Raji (cell line): ENCODE measurements around the gene STAM.

ENCODE experiments used
- POLR2A ChIP-seq: IDR thresholded peaks from 2 replicates; pipeline ENCODE4 v1.6.1; 2011; ENCODE audit warnings: low read depth, low read length, control low read depth; ENCODE audit not compliant: insufficient read depth

The STAM gene

GRCh38 chr10:17643339-17643754 is 604 bp upstream of the STAM start:
- no peak for TF ChIP-seq POLR2A

- TF ChIP-seq POLR2A: no peak
These were observed 563 bp downstream of the STAM start for GRCh38 chr10:17644485-17644943.

- no peak for TF ChIP-seq POLR2A
These were observed 1.8 kb downstream of the STAM start for GRCh38 chr10:17645621-17646345.

- TF ChIP-seq POLR2A: no peak
These were observed 3.4 kb downstream of the STAM start for GRCh38 chr10:17647326-17647725.

GRCh38 chr10:17648243-17649035 is 4.5 kb downstream of the STAM start:
- TF ChIP-seq POLR2A: no peak

- TF ChIP-seq POLR2A: no peak
These were observed 5.1 kb downstream of the STAM start for GRCh38 chr10:17649052-17649451.

- TF ChIP-seq POLR2A: no peak
These were observed 5.9 kb downstream of the STAM start for GRCh38 chr10:17649836-17650235.

GRCh38 chr10:17650416-17650815 is 6.5 kb downstream of the STAM start:
- TF ChIP-seq POLR2A: no peak

- TF ChIP-seq POLR2A: no peak
These were observed 7.9 kb downstream of the STAM start for GRCh38 chr10:17651896-17652295.

- TF ChIP-seq POLR2A: no peak
These were observed 8.6 kb downstream of the STAM start for GRCh38 chr10:17652585-17652984.

GRCh38 chr10:17655009-17655408 is 11.1 kb downstream of the STAM start:
- TF ChIP-seq POLR2A: no peak

GRCh38 chr10:17655567-17656146 is 11.7 kb downstream of the STAM start:
- TF ChIP-seq POLR2A: no peak

- no peak for TF ChIP-seq POLR2A
These were observed 13.2 kb downstream of the STAM start for GRCh38 chr10:17657103-17657500.

- TF ChIP-seq POLR2A: no peak
These were observed 15.4 kb downstream of the STAM start for GRCh38 chr10:17659365-17659764.

- TF ChIP-seq POLR2A: no peak
These were observed 17.0 kb downstream of the STAM start for GRCh38 chr10:17660921-17661320.

- TF ChIP-seq POLR2A: no peak
These were observed 17.6 kb downstream of the STAM start for GRCh38 chr10:17661510-17661909.
